ENCODE results near the gene LGALS3.

DNA sequence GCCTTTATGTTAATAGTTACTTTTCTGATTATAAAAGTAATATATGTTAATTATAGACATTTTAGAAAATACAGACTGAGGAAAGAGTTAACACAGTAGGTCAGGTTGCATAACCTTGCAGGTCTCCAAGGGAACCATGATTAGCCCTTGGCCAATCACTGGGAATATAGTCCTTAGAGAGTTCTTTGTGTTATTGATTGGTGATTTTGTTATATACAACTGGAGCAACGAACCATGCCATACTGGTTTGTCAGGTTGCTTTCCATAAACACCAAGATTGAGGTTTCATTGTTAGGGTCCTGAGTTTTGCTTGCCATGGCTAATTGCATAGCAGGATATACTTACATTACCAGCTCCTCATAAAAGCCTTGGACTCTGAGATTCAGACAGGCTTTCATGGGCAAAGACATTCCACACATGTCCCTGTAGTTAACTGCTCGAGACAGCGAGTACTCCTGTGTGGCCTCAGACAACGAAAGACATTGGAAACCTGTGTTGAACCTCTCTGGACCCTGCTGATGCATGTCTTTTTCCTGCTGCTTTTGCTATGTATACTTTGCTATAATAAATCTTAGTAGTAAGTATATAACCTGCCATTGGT is 43.9 kb upstream of the LGALS3 start:
- no peak for TF ChIP-seq POLR2A (IDR thresholded peaks at IDR 0.05)
- TF ChIP-seq, protein P1, sequence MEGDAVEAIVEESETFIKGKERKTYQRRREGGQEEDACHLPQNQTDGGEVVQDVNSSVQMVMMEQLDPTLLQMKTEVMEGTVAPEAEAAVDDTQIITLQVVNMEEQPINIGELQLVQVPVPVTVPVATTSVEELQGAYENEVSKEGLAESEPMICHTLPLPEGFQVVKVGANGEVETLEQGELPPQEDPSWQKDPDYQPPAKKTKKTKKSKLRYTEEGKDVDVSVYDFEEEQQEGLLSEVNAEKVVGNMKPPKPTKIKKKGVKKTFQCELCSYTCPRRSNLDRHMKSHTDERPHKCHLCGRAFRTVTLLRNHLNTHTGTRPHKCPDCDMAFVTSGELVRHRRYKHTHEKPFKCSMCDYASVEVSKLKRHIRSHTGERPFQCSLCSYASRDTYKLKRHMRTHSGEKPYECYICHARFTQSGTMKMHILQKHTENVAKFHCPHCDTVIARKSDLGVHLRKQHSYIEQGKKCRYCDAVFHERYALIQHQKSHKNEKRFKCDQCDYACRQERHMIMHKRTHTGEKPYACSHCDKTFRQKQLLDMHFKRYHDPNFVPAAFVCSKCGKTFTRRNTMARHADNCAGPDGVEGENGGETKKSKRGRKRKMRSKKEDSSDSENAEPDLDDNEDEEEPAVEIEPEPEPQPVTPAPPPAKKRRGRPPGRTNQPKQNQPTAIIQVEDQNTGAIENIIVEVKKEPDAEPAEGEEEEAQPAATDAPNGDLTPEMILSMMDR (IDR thresholded peaks at IDR 0.05) = no peak
